K562 (cell line): ENCODE data around the gene SLC25A10. TPM values are rescaled to one million over a fixed set of nuclear protein-coding genes. Genes with fewer than 3 reads are reported as not detected.
A peak's percentile ranks its signal among the peaks of the same experiment; 100 is the strongest.

Experiments used
- ATF2 ChIP-seq: sonication (generic); formaldehyde crosslinking; IDR thresholded peaks from 2 replicates; pipeline ENCODE4 v1.8.1; 2022; ENCODE audit warnings: missing genetic modification reagents
- ATF4 ChIP-seq: fragments of 450-650 bp; formaldehyde crosslinking; IDR thresholded peaks from 2 replicates; pipeline ENCODE4 v1.4.0; 2022; ENCODE audit warnings: mild to moderate bottlenecking, moderate library complexity
- E4F1 ChIP-seq: fragments of 250-450 bp; sonication (Bioruptor Pico); IDR thresholded peaks from 2 replicates; pipeline ENCODE4 v1.5.0; 2021; ENCODE audit warnings: mild to moderate bottlenecking, borderline replicate concordance
- ETV5 ChIP-seq: sonication (generic); formaldehyde crosslinking; IDR thresholded peaks from 2 replicates; pipeline ENCODE4 v1.4.0; 2020; ENCODE audit warnings: low read depth, mild to moderate bottlenecking, missing genetic modification reagents
- FOS ChIP-seq: IDR thresholded peaks from 3 replicates; pipeline ENCODE4 v1.6.1; 2011; ENCODE audit not compliant: insufficient read length; ENCODE audit errors: extremely low read depth
- ILF3 ChIP-seq: fragments of 450-650 bp; IDR thresholded peaks from 2 replicates; pipeline ENCODE4 v1.6.1; 2018; ENCODE audit warnings: antibody characterized with exemption, mild to moderate bottlenecking, moderate library complexity, borderline replicate concordance
- MCM3 ChIP-seq: fragments of 450-650 bp; IDR thresholded peaks from 2 replicates; pipeline ENCODE4 v1.6.1; 2016
- NRF1 ChIP-seq, 2 experiments: fragments of 450-650 bp; IDR thresholded peaks in 1 of 2; conservative IDR thresholded peaks in 1 of 2; 2 replicates each; pipeline ENCODE4 v1.6.1; 2014; ENCODE audit warnings: mild to moderate bottlenecking in 2 of 2
- TCF15 ChIP-seq: fragments of 250-450 bp; sonication (Bioruptor Pico); IDR thresholded peaks from 2 replicates; pipeline ENCODE4 v1.8.0; 2022; ENCODE audit warnings: moderate library complexity, mild to moderate bottlenecking, inconsistent platforms
- TCFL5 ChIP-seq: fragments of 250-450 bp; sonication (Bioruptor Pico); conservative IDR thresholded peaks from 2 replicates; pipeline ENCODE4 v1.6.1; 2021; ENCODE audit warnings: mild to moderate bottlenecking, moderate library complexity, matching md5 sums
- ZBTB34 ChIP-seq: fragments of 250-450 bp; sonication (Bioruptor Pico); IDR thresholded peaks from 2 replicates; pipeline ENCODE4 v1.8.0; 2021; ENCODE audit warnings: mild to moderate bottlenecking, moderate library complexity
- ZBTB43 ChIP-seq: sonication (generic); formaldehyde crosslinking; IDR thresholded peaks from 2 replicates; pipeline ENCODE4 v1.8.0; 2023; ENCODE audit warnings: mild to moderate bottlenecking, missing genetic modification reagents
- ZC3H8 ChIP-seq: fragments of 450-650 bp; IDR thresholded peaks from 2 replicates; pipeline ENCODE4 v1.6.1; 2017
- ZNF395 ChIP-seq: fragments of 200-800 bp; sonication (Bioruptor generic); IDR thresholded peaks from 2 replicates; pipeline ENCODE4 v1.6.1; 2017; ENCODE audit warnings: missing genetic modification characterization, missing compliant biosample characterization
- polyA plus RNA-seq, 8 experiments: library from polyadenylated mRNA; depleted of rRNA in 4 of 8; stranded (reverse) in 5 of 8; unstranded in 3 of 8; fragments of >200 nt; fragmentation: Nextera tagmentation in 2 of 8; fragmentation: Illumina TruSeq in 1 of 8; extraction: Ambion mirVana in 2 of 8; extraction: Trizol in 1 of 8; gene quantifications; 2 replicates each; pipeline versions ENCODE4 v1.2.1 to v1.2.3, GENCODE V29; 2011 to 2014; ENCODE audit warnings: inconsistent platforms in 1 of 8, missing spikeins in 1 of 8
- total RNA-seq, 7 experiments: library from RNA; depleted of rRNA in 6 of 7; stranded (reverse); fragments of >200 nt in 6 of 7; fragmentation: Illumina TruSeq in 2 of 7; extraction: Trizol in 2 of 7; gene quantifications; 2 replicates each; pipeline versions ENCODE4 v1.2.1 to v1.2.3, GENCODE V29; 2011 to 2021; ENCODE audit warnings: low replicate concordance in 1 of 7

SLC25A10 gene
- total and polyA plus RNA-seq, 9 of the 15 experiments (the other 6 are each of a cell fraction or from before 2014, with no cell fraction given) = 0.10 to 85.6 (median 34.3) TPM

- TF ChIP-seq ATF2 (CRISPR knock-in tag) (0 out of 2 replicates have a peak, but pooled peaks have one; percentile 46), MCM3 (no peak), ZNF395 (peak; percentile 71), ZBTB43 (CRISPR knock-in tag) (no peak), TCFL5 (CRISPR knock-in tag) (no peak), ZC3H8 (no peak), FOS (no peak), ILF3 (no peak), E4F1 (CRISPR knock-in tag) (no peak), ATF4 (CRISPR knock-in tag) (peak; percentile 14; the same call in 1 of the 2 replicates), ZBTB34 (CRISPR knock-in tag) (no peak), ETV5 (CRISPR knock-in tag) (no peak), NRF1 (conservative IDR thresholded peaks at IDR 0.05 in 1 of 2, IDR thresholded peaks at IDR 0.05 in 1 of 2) (peak; percentile 94), TCF15 (CRISPR knock-in tag) (no peak)
These were observed at the start of gene SLC25A10 (continued) for GRCh38 chr17:81711814-81712467.
